Endothelial cell of umbilical vein (primary cell): ENCODE measurements around the gene MYO9A. TPM values are rescaled to one million over a fixed set of nuclear protein-coding genes. Genes with fewer than 3 reads are reported as not detected.

ENCODE experiments used
- BruUV-seq: library from RNA; stranded (reverse); fragments of 400-500 nt; replicated peaks from 2 replicates; lab custom pipeline; 2021; lab: Mats Ljungman, UMichigan
- CTCF ChIA-PET: fragments of 300-600, 350-600 bp; sonication (Branson Sonifier 250); formaldehyde crosslinking; loops from one replicate; lab custom pipeline; 2021; ENCODE audit warnings: antibody characterized with exemption, inconsistent platforms; lab: Charles Lee
- POLR2A ChIA-PET: fragments of 300-600, 350-600 bp; sonication (Branson Sonifier 250); formaldehyde crosslinking; loops from one replicate; lab custom pipeline; 2021; ENCODE audit warnings: antibody characterized with exemption, inconsistent platforms; lab: Charles Lee
- DNase-seq: peaks from one replicate; pipeline ENCODE4 v3.0.0-alpha.2; 2011; ENCODE audit warnings: low read depth, low spot score
- FAIRE-seq: peaks from 2 replicates; lab custom pipeline; 2011; peaks lifted over from hg19 to GRCh38; lab: Jason Lieb, UNC
- H2AFZ ChIP-seq: 2 replicates; pipeline ENCODE4 v1.6.0; 2012; ENCODE audit warnings: low read depth, low read length, control low read depth, inconsistent platforms
- H3K27ac ChIP-seq: 2 replicates; pipeline ENCODE4 v1.5.1; 2011; ENCODE audit warnings: low read depth, mild to moderate bottlenecking, control low read depth, low read length, moderate library complexity; ENCODE audit not compliant: insufficient read depth
- H3K27me3 ChIP-seq, 2 experiments: 2 replicates each; pipeline versions ENCODE4 v1.6.0 to v1.6.1; 2011; ENCODE audit warnings: low read length in 2 of 2, mixed read lengths in 1 of 2; ENCODE audit not compliant: control insufficient read depth in 2 of 2, insufficient read depth in 2 of 2
- H3K36me3 ChIP-seq, 2 experiments: 2 replicates in 1 of 2; 3 replicates in 1 of 2; pipeline ENCODE4 v1.5.1; 2011; ENCODE audit warnings: low read length in 2 of 2, mild to moderate bottlenecking in 1 of 2, moderate library complexity in 1 of 2; ENCODE audit not compliant: control insufficient read depth in 2 of 2, insufficient read depth in 2 of 2; ENCODE audit errors: extremely low read depth in 1 of 2
- H3K4me1 ChIP-seq: 3 replicates; pipeline ENCODE4 v1.5.1; 2011; ENCODE audit warnings: mild to moderate bottlenecking, low read length; ENCODE audit not compliant: control insufficient read depth, insufficient read depth; ENCODE audit errors: extremely low read depth
- H3K4me2 ChIP-seq: 2 replicates; pipeline ENCODE4 v1.6.1; 2011; ENCODE audit warnings: low read length, control low read depth, mixed read lengths; ENCODE audit not compliant: insufficient read depth
- H3K4me3 ChIP-seq, 3 experiments: fragments of 200-600 bp in 1 of 3; sonication (generic), shearing (Covaris generic) in 1 of 3; replicated peaks in 1 of 3; 2 replicates each; pipeline ENCODE4 v1.5.1; 2011 to 2016; ENCODE audit warnings: control low read depth in 3 of 3, low read length in 3 of 3, mild to moderate bottlenecking in 2 of 3, inconsistent platforms in 1 of 3, low read depth in 1 of 3, moderate library complexity in 1 of 3; ENCODE audit not compliant: insufficient read depth in 1 of 3
- H3K79me2 ChIP-seq: 2 replicates; pipeline ENCODE4 v1.6.0; 2012; ENCODE audit warnings: low read length, inconsistent platforms; ENCODE audit not compliant: control insufficient read depth, insufficient read depth
- H3K9ac ChIP-seq: replicated peaks from 2 replicates; pipeline ENCODE3; 2011; ENCODE audit warnings: low read length, control low read depth; ENCODE audit not compliant: insufficient read depth; ENCODE audit errors: extremely low read depth
- H3K9me1 ChIP-seq: replicated peaks from 3 replicates; pipeline ENCODE4 v1.6.0; 2011; ENCODE audit warnings: mild to moderate bottlenecking, low read length; ENCODE audit not compliant: control insufficient read depth, insufficient read depth; ENCODE audit errors: extremely low read depth
- H3K9me3 ChIP-seq: replicated peaks from 2 replicates; pipeline ENCODE4 v1.5.1; 2012; ENCODE audit warnings: low read length, inconsistent platforms; ENCODE audit not compliant: control insufficient read depth, insufficient read depth
- H4K20me1 ChIP-seq: replicated peaks from 2 replicates; pipeline ENCODE3; 2011; ENCODE audit warnings: mild to moderate bottlenecking, low read length; ENCODE audit not compliant: control insufficient read depth, insufficient read depth; ENCODE audit errors: extremely low read depth
- EZH2 ChIP-seq: IDR thresholded peaks from 2 replicates; pipeline ENCODE4 v1.6.1; 2012; ENCODE audit warnings: borderline replicate concordance, low read depth, mild to moderate bottlenecking, moderate library complexity, low read length, inconsistent platforms; ENCODE audit not compliant: severe bottlenecking
- FOS ChIP-seq: IDR thresholded peaks from 2 replicates; pipeline ENCODE4 v1.6.1; 2011; ENCODE audit warnings: mild to moderate bottlenecking, low read length, moderate library complexity, borderline replicate concordance; ENCODE audit not compliant: insufficient read depth
- GATA2 ChIP-seq: IDR thresholded peaks from 2 replicates; pipeline ENCODE4 v1.7.0; 2011; ENCODE audit warnings: low read depth, mild to moderate bottlenecking, moderate library complexity, mixed read lengths, low read length; ENCODE audit not compliant: insufficient read length, insufficient read depth
- MYC ChIP-seq: IDR thresholded peaks from one replicate; pipeline ENCODE4 v1.6.1; 2011; ENCODE audit warnings: mild to moderate bottlenecking, low read depth, low read length
- POLR2A ChIP-seq: IDR thresholded peaks from 2 replicates; pipeline ENCODE4 v1.6.1; 2012; ENCODE audit warnings: low read depth, mild to moderate bottlenecking, control low read depth, low read length
- POLR2AphosphoS5 ChIP-seq: IDR thresholded peaks from 2 replicates; pipeline ENCODE4 v1.6.1; 2012; ENCODE audit warnings: low read depth, mild to moderate bottlenecking, control low read depth, low read length, moderate library complexity; ENCODE audit not compliant: insufficient read depth
- dilution Hi-C: fragments of 300-500 bp; cut with MboI; formaldehyde crosslinking; loops from one replicate; pipeline ENCODE4 v1.15.0; 2019; ENCODE audit warnings: low sequenced_read_pairs; ENCODE audit not compliant: extremely low pct_ligation_motif_present
- intact Hi-C: fragments of 100-400 bp; cut with micrococcal nuclease; formaldehyde crosslinking; loops from one replicate; pipeline ENCODE4 v1.10.0; 2022
- polyA plus RNA-seq, 4 experiments: library from polyadenylated mRNA; depleted of rRNA in 3 of 4; stranded (reverse) in 3 of 4; unstranded in 1 of 4; fragments of >200 nt; gene quantifications; 2 replicates each; pipeline versions ENCODE4 v1.2.1 to v1.2.3, GENCODE V29; 2011 to 2012; ENCODE audit warnings: missing spikeins in 1 of 4
- total RNA-seq: library from RNA; stranded (reverse); gene quantifications from 2 replicates; pipeline ENCODE4 v1.2.3, GENCODE V29; 2021
- TF ChIP-seq, protein P1 (sequence below), 2 donors: IDR thresholded peaks; 1 replicate in 1 of 2; 2 replicates in 1 of 2; pipeline ENCODE4 v1.5.1; 2011; ENCODE audit warnings: low read length in 2 of 2, mild to moderate bottlenecking in 2 of 2, moderate library complexity in 2 of 2, control low read depth in 1 of 2, inconsistent platforms in 1 of 2, low read depth in 1 of 2; ENCODE audit not compliant: insufficient read depth in 1 of 2; ENCODE audit errors: extremely low read depth in 1 of 2

The MYO9A gene
- total and polyA plus RNA-seq, 2 donors (not counting 3 experiments of a cell fraction or from before 2014, with no cell fraction given): 6.4 to 30.3 TPM

DNA sequence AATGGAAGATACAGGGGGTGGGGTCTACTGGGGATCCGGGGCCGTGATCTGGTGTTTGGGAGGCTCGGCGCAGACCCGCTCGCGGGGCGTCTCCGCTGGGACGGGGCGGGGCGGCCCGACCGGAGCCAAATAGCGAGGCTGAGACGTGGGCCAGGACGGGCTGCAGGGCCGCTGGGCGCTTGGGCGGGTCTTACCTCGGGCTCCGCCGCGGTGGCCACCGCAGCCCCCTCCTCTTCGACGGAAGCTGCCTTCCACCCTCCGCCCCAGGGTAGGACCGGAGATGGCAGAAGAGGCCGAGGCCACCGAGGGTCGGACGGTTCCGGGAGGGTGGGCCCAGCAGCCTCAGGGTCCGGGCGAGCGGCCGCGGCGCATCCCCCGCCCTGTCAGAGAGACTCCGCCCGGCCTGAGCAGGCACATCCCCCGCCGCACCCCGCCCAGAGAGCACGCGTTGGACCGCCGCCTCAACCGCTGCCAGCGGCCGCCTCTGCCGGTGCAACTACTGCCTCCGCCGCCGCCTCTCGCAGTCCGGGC is 399 bp downstream of the MYO9A start:
- Histone ChIP-seq H3K9me1 (no peaks in the 10 kb centered on the region), H3K4me3 (peak overlapping the region; percentile 62 to 93 (median 84)), H2AFZ (peak overlapping the region; percentile 59), H3K9me3 (no peaks in the 10 kb centered on the region), H4K20me1 (no peaks in the 10 kb centered on the region), H3K27me3 (no peaks in the 10 kb centered on the region), H3K4me2 (peak overlapping the region; percentile 91), H3K27ac (peak overlapping the region; percentile 57), H3K36me3 (no peaks in the 10 kb centered on the region), H3K4me1 (peaks cover 18% of the 10 kb centered on the region), H3K9ac (peak overlapping the region; percentile 61), H3K79me2 (peaks cover 22% of the 10 kb centered on the region)
- POLR2A ChIA-PET: interaction anchor here (0.6 to 1.0 kb wide), 2 partner anchors 13 to 437 kb away, joined by 3 to 5 read pairs; no protein-coding TSS in a partner anchor
- CTCF ChIA-PET: interaction anchor here (0.5 to 2.0 kb wide), 6 partner anchors 36 to 365 kb away, joined by 3 to 5 read pairs (median 5); no protein-coding TSS in a partner anchor
- peak; percentile 88 for DNase-seq
- BruUV-seq: no TSS peak
- TF ChIP-seq MYC (no peak), FOS (no peak), POLR2A (peak; percentile 55), EZH2 (no peak), POLR2AphosphoS5 (no peak), GATA2 (no peak)
- TF ChIP-seq, protein P1, sequence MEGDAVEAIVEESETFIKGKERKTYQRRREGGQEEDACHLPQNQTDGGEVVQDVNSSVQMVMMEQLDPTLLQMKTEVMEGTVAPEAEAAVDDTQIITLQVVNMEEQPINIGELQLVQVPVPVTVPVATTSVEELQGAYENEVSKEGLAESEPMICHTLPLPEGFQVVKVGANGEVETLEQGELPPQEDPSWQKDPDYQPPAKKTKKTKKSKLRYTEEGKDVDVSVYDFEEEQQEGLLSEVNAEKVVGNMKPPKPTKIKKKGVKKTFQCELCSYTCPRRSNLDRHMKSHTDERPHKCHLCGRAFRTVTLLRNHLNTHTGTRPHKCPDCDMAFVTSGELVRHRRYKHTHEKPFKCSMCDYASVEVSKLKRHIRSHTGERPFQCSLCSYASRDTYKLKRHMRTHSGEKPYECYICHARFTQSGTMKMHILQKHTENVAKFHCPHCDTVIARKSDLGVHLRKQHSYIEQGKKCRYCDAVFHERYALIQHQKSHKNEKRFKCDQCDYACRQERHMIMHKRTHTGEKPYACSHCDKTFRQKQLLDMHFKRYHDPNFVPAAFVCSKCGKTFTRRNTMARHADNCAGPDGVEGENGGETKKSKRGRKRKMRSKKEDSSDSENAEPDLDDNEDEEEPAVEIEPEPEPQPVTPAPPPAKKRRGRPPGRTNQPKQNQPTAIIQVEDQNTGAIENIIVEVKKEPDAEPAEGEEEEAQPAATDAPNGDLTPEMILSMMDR (IDR thresholded peaks at IDR 0.05; ENCODE audit: extremely low read depth in 1 of 2, insufficient read depth in 1 of 2, low read depth in 1 of 2, low read length in 2 of 2): no peak
- intact Hi-C loops (loop anchor here (1.0 to 2.0 kb wide), 3 partner anchors 15 to 80 kb away; partner anchors contain the start of gene GRAMD2A), dilution Hi-C loops (no loop called here)
- FAIRE-seq: peak; percentile 71
